HG02610 (cell line): ENCODE measurements around the gene LGR6.

Experiments used
- ATAC-seq: cut with Tn5 transposase; IDR thresholded peaks from one replicate; pipeline ENCODE4 v1.9.1; 2021; ENCODE audit warnings: mild to moderate bottlenecking, moderate library complexity; ENCODE audit not compliant: unreplicated experiment

Gene LGR6

DNA sequence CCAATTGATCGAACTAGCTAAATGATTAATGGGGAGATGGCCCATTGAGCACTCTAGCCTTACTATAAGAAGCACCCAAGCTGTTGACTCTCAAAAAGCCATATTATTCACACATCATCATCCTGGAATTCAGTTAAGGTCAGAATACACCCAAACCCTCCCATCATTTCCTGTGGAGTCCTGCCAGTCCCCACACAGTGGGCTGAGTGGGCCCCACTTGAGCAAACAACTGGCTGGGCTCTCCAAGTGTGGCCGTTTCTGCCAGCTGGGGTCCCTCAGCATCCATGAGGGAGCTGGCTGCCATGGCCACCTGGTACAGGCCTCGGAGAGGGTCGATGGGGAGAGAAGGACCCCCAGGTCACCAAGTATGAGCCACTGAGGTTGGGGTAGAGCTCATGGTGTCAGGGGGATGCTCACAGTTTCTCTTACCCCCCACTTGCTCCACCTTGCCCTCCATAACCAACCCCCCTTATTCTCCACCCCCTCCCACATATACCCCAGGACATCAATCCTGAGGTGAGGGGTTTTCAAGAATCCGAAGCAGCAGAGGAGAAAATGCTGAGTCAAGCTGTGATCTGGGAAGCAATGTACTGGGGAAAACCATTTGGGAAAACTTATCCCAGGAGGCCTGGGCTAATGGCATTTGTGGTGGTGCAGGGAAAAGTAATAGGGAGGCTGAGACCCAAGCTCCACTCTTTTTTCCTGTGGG is 87.9 kb downstream of the LGR6 start:
- ATAC-seq = no peak

DNA sequence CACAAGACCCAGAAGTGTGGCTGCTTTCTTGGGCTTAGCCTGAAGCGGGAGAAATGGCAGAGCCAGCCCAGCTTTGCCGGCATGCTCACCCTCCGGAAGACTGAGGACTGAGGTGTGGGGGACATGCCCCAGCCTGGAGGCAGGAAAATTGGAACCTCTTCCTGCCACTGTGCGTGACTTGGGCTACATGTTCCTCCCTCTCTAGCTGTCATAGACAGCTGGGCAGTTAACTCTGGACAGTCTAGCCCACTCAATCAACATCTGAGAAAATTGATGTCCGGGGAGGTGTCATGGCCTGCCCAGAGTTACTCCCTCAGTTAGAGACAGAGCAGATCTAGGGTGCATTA is 88.4 kb downstream of the LGR6 start:
- ATAC-seq = no peak

DNA sequence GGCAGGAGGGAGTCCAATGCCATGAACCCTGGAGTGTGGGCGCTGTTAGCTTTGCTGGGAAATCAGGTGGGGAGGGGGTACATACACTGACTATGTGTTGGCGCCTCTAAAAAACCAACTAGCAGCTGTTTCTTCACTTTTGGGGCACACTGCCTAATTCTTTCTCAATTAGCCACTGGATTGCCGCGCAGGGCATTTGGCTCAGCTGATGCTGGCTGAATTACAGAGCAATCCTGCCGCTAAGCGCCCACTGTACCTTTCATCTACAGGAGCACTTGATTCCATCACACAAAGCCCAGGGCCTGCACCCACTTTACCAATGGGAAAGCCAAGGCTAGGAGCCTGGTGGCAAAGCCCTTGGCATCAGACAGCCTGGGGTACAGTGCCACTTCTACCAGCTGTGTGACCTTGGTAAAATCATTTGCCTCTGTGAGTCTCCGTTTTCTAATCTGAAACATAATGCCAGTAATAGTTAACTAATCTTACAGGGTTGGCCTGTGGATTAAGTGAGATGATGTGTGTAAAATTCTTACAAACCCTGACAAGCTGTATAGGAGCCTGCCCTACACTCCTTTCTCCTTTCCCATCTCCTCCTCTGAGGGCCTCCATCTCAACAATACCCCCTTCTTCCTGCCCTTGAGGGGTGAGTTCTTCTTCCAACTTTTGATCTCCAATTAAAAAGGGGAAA is 89.1 kb downstream of the LGR6 start:
- ATAC-seq = no peak

DNA sequence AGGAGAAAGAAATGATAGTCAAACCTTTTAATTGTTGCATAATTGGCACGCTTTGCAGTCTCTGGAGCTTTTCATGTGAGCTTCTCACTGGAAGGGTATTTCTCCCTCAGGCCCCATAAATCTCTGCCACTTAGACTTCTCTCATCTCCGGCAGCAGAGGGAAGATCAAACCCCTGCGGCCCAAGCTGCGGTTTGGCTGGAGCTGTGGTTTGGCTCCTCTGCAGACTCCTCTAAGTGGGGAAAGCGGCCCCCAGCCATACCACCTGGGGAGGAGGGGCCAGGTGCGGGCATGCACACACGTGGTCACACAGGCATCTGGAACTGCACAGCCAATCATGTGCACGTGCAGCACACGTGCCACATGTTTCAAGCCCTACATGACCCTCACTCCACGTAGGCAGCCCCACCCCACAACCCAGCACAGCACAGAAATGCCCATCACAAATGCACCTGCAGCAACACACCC is 89.8 kb downstream of the LGR6 start:
- no peak for ATAC-seq

DNA sequence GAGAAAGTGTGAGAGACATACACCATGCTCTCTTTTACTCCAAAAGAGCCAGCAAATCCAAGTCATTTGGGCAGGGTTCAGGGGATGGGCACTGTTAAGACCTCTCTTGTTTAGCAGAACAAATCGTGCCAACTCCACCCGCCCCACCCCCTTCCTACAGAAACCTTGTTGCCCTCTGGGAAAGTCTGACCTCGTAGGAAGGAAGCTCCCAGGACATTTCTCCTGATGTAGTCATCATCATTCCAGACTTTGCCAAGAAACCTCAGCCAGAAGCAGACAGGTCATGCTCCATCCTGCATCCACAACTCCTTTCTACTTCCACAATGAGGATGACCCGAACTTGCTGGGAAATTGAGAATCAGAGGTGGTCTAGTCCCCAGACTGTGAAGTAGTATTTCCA is 90.4 kb downstream of the LGR6 start:
- no peak for ATAC-seq

DNA sequence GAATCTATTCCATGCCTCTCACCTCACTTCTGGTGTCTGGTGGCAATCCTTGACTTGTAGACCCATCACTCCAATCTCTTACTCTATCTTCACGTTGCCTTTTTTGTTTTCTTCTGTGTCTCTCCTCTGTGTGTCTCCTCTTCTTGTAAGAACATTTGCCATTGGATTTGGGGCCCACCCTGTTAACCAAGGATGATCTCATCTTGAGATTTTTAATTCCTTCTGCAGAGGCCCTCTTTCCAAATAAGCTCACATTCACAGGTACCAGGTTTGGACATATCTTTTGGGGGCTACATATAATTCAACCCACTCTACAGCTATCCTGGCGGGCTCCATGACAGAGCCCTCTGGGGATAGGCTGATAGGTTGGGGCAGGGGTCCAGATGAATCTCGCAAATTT is 92.3 kb downstream of the LGR6 start:
- no peak for ATAC-seq

DNA sequence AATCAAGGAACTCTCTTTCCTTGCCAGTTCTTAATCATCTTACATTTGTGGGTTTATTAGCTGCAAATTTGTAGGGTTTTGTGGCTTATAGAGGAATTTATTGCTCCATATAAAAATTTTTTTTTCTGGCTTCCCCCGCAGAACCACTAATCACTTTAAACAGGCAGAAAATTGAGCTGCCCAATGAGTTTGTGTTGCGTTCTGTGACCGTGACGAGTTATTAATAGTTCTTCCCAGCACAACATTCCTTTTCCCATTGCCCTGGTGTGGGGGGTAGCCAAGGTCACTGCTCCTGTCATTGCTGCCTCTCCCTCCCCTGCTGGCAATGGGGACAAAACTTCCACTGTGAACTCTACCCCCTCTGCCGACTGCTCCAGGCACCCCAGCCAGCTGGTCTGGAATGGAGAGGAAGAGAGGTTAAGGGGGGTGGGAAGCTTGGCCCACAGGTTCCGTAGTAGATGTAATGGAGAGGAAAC is 93.1 kb downstream of the LGR6 start:
- ATAC-seq = no peak

DNA sequence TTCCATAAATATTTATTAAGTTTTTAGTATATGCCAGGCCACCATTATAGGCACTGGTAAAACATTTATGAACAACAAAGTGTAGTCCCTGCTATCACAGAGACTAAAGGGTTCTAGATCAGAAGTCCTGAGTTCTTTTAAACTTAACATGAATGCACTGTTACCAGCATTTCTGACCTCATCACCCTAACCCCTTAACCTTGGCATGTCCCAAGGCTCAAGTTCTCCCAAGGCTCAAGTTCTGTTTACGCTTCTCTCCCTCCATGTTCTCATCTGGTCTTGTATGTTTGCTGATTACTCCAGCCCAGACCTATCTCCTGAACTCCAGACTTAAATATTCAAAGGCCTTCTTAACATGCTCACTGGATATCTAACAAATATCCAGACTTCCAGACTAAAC is 93.6 kb downstream of the LGR6 start:
- ATAC-seq = no peak

DNA sequence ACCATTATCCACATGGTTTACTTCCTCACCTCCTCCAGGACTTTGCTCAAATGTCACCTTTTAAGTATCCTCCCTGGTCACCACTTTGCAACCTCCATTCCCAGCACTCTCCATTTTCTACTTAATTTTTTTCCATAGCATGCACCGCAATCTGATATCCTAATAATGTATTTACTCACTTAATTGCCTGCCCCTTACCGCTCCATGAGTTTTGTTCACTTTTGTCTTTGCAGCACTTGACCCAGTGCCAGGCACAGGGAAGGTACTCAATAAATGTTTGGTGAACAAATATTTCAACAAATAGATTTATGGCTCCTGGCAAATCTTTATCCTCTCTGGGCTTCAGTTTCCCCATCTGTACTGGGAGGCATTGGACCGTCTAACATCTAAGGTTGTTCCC is 94.6 kb downstream of the LGR6 start:
- ATAC-seq = no peak

DNA sequence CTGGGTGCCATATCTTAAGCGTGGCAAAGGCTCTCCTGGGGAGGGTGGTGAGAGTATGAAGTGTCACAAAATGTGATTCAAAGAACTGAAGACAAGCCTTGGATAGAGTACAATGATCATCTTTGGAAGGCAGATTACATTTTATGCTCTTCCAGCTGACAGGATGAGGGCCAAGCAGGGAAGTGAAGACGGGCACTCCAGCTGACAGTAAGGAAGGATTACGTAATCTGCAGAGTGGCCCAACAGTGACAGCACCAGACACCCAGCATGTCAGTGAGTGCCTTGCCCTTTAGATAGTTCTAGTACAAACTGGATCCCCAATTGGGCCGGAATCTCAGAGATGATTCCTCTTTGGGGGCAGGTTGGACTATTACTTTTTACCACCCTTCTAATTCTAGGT is 95.4 kb downstream of the LGR6 start:
- no peak for ATAC-seq

DNA sequence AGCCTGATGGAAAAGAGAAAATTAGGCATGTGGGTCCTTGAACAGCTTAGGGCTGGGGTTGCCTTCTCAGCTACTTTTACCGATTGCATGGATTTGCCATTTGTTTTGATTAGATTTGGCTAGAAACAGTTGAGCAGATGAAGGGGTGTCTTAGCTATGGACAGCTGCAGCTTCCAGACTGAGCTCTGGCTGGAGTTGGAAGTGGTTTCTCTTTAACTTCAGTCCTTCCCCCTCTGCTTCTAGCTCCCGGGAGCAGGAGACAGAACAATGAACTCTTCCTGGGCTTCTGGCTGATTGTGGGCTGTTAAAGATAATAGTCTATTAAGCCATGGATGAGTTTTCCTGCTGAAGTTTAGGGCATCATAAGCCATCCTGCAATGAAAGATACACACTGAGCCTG is 97.4 kb downstream of the LGR6 start:
- ATAC-seq = no peak

DNA sequence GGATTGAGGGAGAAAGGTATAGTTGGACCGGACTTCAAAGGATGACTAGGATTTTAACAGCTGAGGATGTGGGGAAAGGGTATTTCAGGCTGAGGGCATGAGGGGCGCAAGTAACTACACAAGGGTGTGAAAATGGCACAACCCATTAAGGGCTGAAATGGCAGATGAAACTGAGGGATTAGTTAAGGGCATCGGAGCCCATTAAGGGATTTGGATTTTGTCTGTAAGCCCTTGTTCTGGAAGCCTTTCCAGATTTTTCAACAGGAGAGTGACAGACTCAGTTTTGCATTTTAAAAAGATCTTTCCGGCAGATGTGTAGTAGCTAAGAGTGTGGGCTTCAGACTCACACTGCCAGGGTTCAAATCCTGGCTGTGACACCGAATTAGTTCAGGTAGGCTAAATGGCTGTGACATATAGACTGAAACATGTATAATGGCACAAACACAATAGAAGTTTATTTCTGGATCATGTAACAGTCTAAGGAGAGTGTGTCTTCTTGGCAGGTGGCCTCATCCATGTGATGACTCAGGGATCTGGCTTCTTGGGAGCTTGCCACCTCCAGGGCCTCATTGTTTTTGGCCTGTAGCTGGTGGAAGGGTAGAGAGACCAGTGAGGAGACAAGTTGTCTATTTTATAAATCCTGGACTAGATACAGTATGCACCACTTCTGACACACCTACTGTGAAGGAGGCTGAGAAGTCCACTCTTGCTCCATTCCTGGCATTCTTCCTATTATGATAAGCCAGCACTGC is 98.5 kb downstream of the LGR6 start:
- ATAC-seq = no peak

DNA sequence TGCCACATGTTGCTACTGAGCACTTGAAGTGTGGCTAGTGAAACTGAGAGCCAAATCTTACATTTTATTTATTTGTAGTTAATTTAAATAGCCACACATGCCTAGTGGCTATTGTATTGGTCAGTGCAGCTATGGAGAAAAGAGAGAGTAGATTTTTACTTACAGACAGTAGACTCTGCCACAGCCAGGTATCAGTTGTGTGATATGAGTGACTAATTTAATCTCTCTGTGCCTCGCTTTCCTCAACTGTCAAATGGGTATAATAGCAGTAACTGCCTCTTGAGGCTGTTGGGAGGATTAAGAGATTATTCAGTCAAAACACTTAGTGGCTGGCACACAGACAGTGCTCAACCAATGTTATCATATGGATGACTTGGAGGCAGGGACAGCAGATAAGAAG is 99.2 kb downstream of the LGR6 start:
- ATAC-seq = no peak

DNA sequence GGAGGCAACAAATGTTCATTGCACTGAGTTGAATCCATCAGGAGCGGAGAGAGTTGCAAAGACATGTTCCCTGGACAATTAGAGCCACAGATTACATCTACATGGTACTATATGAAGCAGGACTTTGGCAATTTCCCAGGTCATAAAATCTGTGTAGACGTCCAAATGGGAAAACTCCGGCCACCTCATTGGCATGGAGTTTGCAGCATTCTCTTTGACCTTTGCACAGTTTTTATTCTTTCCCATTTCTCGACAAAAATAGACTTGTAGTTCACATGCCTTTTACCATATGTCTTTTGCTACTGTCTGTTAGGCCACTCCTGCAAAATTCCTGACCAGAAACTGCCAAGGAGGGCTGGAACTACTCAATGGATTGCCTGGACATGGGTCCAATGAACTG is 100.0 kb downstream of the LGR6 start:
- no peak for ATAC-seq

DNA sequence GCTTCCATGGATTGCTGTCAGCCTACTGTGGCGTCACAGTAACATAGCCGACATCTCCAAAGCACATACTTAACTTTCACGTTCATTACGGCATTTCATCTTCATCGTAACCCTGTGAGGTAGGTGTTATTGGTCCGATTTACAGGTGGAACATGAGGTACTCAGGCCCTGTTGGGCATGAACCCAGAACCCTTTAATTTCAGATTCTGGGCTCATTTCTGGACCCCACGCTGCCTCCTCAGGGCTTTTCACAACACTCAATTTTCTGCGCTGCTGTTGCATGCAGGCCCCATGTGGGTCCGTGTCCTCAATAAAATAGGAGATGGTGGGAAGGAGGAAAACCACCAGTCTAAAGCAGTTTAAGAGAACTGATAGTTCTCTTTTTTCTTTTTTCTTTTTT is 108.6 kb downstream of the LGR6 start:
- ATAC-seq = no peak

DNA sequence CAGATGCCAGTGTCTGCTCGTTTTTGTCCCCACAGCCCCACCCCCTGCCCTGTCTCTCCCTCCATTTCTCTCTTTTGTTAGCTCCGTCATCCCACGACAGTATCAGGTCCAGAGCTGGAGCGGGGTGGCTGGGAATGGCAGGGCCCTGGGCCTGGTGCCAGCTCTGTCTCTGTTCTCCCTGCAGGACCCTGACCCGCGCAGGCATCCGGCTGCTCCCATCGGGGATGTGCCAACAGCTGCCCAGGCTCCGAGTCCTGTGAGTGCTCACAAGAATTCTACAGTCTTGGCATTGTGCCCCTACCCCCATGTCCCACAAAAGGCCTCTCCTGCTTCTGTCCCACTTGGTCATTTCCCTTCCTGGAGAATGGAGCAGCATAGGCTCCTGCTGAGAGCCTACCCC is 110.8 kb downstream of the LGR6 start:
- ATAC-seq = no peak

DNA sequence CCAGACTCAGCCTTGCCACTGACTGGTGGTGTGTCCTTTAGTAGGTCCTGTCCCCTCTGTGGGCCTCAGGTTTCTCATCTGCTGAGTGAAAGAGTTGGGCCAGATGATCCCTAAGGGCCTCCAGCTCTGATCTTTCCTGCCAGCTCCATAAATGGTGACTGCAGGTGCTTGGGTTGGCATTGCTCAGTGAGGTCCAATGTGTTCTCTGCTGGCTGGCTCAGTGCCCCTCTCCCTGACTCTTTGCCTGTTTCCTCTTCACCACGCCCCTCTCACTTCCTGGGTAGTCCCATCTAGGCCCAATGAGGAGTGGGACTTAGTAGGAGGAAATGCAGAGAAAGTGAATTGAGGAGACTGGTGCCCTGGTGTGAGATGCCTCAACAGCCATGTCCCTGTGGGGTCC is 111.6 kb downstream of the LGR6 start:
- ATAC-seq = no peak

DNA sequence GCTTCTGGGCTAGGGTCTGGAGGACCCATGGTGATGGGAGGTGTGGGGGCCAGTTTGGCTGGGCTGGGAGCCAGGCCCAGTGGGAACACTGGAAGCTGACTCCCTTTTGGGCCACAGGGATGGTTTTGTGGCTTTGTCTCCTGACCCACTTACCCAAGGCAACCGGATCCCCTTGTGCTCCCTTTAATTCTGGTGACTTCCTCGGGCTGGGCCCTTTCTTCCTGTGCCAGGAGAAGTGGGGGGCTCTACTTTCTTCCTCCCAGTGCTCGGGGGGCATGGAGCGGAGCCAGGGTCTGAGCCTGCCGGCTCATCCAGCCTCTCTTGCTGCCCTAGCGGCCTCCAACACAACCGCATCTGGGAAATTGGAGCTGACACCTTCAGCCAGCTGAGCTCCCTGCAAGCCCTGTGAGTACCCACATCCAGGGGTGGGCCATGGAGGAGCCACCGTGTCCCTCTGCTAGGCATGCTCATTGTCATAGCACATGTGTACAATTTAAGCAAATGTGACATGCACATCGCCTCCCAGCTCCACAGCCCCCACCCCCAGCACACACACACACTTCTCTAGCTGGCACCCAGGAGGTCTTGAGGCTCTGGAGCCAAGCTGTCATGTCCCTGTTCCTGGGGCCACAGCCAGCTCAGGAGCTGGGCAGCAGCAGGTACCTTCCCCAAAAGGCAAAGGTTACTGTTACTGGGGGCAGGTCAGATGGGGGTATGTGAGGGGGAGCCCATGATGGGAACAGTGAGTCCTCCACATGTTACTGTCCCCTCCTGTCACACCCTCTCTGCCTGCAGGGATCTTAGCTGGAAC is 113.1 kb downstream of the LGR6 start:
- no peak for ATAC-seq

DNA sequence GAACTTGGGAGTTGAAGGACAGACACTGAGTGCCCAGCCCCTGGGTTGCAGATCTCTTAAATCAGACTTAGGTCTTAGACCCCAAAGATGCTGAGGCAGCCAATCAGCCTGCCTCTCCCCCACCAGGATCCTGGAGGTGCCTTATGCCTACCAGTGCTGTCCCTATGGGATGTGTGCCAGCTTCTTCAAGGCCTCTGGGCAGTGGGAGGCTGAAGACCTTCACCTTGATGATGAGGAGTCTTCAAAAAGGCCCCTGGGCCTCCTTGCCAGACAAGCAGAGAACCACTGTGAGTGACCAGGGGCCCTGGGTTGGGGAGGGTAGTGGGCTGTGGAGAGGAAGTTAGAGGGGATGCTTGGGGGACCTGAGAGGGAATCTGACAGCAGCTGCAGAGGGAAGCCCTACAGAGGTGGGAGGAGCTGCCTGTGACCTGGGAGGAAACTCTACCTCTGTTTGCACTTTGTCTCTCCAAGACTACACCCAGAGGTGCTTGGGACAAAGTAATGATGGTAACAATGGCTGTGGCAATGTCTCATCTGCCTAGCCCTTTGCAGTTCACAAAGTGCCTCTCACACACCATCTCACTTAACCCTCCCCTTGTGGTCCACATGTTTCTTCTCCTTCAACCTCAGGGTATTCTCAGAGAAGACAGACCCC is 116.6 kb downstream of the LGR6 start:
- no peak for ATAC-seq

DNA sequence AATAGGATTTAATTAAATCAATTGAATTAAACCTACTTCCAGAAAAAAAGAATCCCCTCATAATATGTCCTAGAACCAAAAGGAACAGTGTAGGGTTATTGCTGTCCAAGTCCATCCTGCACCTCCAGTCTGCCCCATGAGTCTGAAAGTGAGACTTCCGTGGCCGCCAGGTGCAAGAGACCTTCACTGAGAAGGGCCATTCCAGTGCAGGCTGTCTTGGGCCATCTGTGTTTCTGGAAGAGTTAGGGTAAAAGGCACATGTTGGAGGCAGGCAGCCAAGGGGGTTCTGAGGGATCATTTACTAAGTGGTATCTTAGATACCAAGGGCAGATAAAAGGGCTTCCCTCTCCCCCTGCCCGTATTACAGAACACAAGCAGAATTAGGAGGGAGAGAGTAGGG is 117.1 kb downstream of the LGR6 start:
- ATAC-seq = no peak
